ENCODE measurements around the gene KHDRBS1.
"Not testable (repeated sequence)": the region's sequence is repeated elsewhere in the genome, so short reads cannot be mapped to it uniquely, and the experiment has no call there.

KHDRBS1 gene

GRCh38 chr1:32014199-32014947 is 705 bp downstream of the KHDRBS1 start:
- peak; percentile 44 to 51 for DNase-seq

GRCh38 chr1:32014948-32015273 is 1.2 kb downstream of the KHDRBS1 start:
- no peak for DNase-seq

- DNase-seq, result no peak
These were observed 6.7 kb downstream of the KHDRBS1 start for GRCh38 chr1:32020339-32020738.

- DNase-seq, result not testable (repeated sequence)
These were observed 7.9 kb downstream of the KHDRBS1 start for GRCh38 chr1:32021574-32022018.

- no peak for DNase-seq
These were observed 9.7 kb downstream of the KHDRBS1 start for GRCh38 chr1:32023351-32023750.

DNA sequence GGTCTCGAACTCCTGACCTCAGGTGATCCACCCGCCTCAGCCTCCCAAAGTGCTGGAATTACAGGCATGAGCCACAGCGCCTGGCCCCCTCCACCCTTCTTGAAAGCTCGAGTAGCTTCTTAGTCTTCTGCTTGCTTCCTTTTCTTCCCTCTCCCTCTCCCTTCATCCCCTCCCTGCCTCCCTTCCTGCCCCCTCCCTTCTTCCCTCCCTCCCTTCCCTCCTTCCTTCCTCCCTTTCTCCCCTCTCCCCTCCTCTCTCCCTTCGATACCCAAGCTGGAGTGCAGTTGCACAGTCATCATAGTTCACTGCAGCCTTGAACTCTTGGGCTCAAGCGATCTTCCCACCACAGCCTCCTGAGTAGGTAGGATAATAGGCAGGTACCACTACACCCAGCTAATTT is 11.8 kb downstream of the KHDRBS1 start:
- no peak for DNase-seq

- no peak for DNase-seq
These were observed 15.1 kb downstream of the KHDRBS1 start for GRCh38 chr1:32028746-32029145.

DNA sequence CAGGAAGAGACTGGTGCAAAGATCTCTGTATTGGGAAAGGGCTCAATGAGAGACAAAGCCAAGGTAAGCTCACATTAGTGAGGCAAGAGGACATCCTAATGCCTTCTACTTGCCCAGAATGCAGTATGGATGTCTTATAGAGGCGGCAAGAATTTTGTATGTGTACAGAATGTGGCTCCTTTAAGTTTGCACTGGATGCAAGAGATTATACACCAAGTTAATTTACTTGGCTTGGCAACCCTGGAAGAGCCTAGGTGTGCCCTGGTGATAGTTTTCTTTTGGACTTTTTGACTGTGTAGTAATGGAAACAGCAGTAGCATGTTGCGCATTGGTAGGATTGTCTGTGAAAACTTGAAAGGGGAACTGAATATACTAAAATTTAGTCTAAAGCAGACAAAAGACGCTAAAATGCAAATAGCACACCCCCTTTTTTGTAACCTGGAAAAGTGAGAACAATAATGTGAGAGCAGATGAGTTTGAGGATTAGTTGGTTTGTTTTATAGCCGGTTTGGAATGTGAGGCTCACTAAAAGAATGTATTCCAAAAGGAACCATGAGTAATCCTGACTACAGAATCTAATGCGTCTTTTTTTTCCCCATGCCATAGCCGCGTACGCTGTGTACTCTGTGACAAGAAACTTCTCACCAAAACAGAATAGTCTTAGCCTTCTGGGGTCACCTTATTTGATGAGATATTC is 18.1 kb downstream of the KHDRBS1 start:
- DNase-seq, result no peak

DNA sequence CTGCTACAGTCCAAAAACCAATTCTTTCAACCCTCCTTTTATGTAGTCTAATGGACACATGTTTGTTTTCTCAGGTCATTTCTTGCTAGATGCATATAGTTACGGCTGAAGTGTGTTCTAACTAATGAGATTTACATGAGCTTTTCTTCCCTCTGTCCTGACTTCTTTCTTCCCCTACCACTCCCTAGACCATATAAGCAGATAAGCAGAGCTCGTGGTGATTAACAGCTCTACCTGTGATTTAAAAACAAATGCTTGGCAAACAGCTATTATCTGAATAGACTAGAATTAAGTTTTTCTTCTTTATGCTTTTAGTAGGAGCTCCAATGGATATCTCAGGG is 18.6 kb downstream of the KHDRBS1 start:
- DNase-seq, result no peak

DNA sequence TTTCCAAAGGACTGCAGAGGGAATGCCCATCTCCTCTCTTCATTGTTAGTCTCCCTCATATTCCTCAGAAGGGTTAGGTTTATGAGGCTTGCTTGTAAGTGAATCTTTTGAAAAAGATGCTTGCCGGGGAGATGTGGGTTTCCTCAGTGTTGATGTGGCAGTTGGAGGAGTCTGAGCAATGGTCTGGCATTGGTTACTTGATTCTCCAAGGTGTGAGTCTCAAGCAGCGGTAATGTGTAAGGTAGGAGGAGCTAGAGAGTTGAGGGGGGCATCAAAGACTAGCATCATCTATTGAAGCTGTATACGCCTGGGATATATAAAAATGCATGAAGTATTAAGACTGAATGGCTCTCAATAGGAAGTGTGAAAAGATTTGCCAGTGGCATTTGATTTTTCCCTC is 21.5 kb downstream of the KHDRBS1 start:
- no peak for DNase-seq

GRCh38 chr1:32040711-32041110 is 27.0 kb downstream of the KHDRBS1 start:
- no peak for DNase-seq

DNA sequence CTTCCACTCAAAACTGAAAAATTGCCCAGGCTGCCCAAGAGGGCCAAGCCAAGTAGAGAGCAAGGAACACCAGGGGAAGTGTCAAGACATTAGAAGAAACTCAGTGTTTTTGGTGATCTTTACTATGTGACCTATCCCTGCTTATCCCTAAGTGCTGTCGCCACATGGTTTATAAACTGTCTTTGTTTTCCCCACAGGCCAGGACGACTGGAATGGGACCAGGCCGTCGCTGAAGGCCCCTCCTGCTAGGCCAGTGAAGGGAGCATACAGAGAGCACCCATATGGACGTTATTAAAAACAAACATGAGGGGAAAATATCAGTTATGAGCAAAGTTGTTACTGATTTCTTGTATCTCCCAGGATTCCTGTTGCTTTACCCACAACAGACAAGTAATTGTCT is 28.7 kb downstream of the KHDRBS1 start:
- no peak for DNase-seq

DNA sequence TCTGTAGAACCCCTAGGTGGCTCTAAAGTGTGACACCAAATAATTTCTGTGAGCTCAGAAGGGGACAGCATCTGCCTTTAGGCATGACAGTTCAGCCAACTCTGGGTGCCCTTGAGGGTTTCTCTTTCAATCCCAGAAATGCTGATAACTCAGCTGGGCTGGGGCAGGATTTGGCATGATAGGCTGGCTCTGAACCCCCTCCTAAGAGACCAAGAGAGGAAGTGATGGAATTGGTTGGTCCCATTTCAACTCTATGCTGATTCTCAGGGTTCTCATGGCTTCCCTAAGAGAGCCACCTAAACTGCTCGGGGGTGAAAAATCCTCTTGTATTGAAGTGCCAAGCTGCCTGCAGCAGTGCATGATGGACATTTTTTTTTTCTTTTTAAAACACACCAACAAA is 30.6 kb downstream of the KHDRBS1 start:
- no peak for DNase-seq

DNA sequence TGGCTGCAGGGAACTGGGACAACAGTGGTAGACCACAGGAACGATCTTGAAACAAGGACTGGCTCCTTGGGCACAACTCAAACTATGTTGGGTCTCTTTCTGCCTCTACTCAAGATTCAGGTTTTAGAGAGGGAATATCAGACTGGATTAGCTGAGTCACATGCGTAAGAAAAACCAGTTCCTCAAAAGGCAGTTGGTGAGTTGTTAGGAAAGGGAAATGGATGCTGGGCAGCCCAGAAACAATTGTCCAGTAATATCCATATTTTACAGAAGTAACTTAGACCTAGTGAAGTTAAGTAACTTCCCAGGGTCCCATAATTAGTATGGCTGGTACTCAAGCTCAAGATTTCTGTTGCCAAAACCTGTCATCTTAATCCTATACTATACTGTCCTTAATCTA is 32.1 kb downstream of the KHDRBS1 start:
- no peak for DNase-seq

GRCh38 chr1:32047701-32048100 is 34.0 kb downstream of the KHDRBS1 start:
- no peak for DNase-seq

DNA sequence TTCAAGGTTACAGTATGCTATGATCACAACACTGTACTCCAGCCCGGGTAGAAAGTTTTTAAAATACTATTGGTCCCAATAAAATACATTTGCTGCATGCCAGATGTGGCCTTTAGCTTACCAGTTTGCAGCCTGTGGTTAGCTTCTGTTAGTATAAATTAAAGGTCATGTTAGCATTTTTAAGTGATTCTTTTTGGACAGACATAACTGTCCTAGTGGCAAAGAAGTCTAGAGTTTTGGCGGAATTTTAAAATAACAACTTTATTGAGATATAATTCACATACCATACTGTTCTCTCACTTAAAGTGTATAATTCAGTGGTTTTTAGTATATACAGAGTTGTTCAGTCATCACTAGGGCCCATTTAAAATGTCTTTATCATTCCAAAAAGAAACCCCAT is 34.8 kb downstream of the KHDRBS1 start:
- no peak for DNase-seq

DNA sequence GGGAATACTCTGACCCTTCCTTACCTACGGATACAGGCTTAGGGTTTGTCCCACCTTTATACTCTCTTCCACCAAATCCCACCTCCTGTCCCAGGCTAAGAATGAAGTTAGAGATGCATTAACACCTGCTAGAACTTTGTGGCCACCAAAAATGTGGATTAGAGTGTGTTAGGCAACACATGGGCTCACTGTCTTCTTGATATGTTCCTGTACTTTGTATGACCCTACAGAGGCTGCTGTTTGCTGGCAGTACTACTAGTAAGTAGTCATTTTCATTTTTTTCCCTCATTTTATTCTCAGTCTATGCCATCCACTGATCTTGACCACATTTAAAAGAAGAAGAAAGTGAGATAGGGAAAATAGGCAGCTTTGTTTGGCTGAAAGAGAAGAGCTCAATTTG is 38.0 kb downstream of the KHDRBS1 start:
- DNase-seq, result no peak

GRCh38 chr1:32052887-32053286 is 39.2 kb downstream of the KHDRBS1 start:
- no peak for DNase-seq

- DNase-seq, result no peak
These were observed 41.7 kb downstream of the KHDRBS1 start for GRCh38 chr1:32055416-32055815.

GRCh38 chr1:32056598-32056997 is 42.9 kb downstream of the KHDRBS1 start:
- no peak for DNase-seq

DNA sequence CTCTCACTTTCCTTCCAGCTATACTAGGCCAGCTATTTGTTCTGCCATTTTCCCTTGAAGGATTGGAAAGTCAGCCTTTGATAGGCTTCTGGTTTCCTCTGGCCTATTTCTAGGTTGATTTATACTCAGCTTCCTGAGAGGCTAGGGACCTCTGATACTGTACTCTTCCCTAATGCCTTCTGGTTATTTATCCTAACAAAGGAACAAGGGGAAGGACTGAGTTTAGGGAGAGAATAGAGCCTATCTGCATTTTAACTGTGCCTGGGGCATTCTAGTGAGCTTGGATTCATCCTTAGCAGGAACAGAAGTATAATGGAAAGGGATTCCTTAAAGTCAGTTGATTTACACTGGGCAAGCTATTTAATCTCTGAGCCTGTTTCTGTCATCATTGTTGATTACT is 47.2 kb downstream of the KHDRBS1 start:
- no peak for DNase-seq

DNA sequence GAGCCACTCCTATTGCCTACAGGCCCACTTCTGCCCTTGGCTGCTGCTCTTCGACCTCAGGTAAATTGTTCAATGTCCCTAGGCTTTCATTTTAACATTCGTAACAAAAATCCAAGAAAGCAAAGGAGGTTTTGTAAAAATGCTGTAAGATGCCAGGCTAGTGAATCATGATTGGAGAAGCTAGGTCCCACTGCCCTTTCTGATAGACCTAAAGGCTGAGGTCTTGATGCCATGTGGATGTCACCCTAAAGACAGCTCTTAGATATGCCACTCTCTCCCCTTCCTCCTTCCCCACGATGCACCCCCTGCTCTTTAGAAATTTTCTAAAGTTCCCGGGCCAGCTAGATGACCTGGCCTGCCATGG is 49.2 kb downstream of the KHDRBS1 start:
- no peak for DNase-seq

DNA sequence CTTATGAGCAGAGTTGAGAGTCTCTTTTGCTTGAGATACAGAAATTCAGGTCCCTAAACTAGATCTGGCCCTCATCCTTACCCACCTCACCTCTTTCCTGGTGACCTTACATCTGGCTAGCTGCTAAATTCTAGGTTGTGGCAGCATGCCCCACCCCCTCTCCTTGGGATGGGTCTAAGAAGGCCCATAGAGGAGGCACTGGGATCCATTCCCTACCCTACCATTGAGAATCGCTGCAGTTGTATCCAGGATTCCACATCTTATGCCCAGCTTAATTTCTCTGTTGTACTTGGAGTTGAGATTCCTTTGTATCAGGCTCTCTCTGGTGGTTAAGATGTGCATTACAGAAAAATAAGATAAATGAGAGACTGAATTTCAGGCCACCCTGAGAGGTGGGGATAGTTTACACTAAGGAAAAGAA is 49.6 kb downstream of the KHDRBS1 start:
- no peak for DNase-seq

GRCh38 chr1:32065613-32066488 is 52.2 kb downstream of the KHDRBS1 start:
- DNase-seq, result not testable (repeated sequence)

Data from activated CD4-positive, alpha-beta T cell treated with anti-CD3 and anti-CD28 coated beads, Interleukin-2, amount 50 U/mL, for 48 hours (primary cell).